ENCODE results near the gene ANLN. TPM values are rescaled to one million over a fixed set of nuclear protein-coding genes. Genes with fewer than 3 reads are reported as not detected.
A peak's percentile ranks its signal among the peaks of the same experiment; 100 is the strongest.

ANLN gene
- total and polyA plus RNA-seq, 9 of the 15 experiments (the other 6 are each of a cell fraction or from before 2014, with no cell fraction given) = 18.1 to 66.2 (median 38.7) TPM

DNA sequence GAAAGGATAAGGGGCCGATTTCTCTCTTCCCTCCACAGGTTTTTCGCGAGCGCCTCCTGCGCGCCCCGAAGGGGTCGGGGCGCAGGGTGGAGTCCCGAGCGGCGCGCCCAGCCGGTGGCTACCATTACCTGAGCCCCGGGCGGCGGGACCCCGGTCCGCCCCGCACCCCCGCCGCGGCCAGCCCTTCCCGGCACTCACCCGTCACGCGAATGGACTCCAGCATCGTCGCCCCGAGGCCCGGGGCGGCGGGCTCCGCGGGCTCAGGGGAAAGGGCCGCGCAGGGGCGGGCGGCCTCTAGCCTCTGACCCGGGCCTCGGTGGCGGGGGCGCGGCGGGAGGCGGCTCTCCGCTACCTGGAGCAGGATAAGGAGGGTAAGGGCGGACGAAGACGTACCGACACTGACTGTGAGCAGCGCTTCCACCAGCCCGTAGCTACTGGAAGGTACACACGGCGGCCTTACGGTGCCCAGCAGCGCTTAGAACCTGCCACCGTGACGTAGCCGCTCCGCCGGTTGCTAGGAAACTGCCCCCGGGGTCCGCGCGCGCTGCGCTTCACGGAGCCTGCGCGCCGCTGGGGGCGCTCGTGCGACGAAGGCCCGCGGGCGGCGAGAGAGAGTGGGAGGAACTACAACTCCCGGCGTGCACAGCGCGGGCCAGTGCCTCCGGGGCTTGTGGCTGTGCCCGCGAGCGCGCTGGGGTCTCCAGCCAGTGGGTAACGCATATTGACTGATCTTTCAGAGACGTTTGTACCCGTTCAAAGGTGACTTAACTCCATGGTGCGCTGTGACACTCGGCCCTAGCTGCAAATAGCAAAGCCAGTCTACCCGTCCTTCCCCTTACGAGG lies 22.7 kb upstream of the ANLN start (continued):
- TF ChIP-seq, protein P1, sequence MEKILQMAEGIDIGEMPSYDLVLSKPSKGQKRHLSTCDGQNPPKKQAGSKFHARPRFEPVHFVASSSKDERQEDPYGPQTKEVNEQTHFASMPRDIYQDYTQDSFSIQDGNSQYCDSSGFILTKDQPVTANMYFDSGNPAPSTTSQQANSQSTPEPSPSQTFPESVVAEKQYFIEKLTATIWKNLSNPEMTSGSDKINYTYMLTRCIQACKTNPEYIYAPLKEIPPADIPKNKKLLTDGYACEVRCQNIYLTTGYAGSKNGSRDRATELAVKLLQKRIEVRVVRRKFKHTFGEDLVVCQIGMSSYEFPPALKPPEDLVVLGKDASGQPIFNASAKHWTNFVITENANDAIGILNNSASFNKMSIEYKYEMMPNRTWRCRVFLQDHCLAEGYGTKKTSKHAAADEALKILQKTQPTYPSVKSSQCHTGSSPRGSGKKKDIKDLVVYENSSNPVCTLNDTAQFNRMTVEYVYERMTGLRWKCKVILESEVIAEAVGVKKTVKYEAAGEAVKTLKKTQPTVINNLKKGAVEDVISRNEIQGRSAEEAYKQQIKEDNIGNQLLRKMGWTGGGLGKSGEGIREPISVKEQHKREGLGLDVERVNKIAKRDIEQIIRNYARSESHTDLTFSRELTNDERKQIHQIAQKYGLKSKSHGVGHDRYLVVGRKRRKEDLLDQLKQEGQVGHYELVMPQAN (IDR thresholded peaks at IDR 0.05; ENCODE audit: borderline replicate concordance) = no peak
- TF ChIP-seq, protein P2, sequence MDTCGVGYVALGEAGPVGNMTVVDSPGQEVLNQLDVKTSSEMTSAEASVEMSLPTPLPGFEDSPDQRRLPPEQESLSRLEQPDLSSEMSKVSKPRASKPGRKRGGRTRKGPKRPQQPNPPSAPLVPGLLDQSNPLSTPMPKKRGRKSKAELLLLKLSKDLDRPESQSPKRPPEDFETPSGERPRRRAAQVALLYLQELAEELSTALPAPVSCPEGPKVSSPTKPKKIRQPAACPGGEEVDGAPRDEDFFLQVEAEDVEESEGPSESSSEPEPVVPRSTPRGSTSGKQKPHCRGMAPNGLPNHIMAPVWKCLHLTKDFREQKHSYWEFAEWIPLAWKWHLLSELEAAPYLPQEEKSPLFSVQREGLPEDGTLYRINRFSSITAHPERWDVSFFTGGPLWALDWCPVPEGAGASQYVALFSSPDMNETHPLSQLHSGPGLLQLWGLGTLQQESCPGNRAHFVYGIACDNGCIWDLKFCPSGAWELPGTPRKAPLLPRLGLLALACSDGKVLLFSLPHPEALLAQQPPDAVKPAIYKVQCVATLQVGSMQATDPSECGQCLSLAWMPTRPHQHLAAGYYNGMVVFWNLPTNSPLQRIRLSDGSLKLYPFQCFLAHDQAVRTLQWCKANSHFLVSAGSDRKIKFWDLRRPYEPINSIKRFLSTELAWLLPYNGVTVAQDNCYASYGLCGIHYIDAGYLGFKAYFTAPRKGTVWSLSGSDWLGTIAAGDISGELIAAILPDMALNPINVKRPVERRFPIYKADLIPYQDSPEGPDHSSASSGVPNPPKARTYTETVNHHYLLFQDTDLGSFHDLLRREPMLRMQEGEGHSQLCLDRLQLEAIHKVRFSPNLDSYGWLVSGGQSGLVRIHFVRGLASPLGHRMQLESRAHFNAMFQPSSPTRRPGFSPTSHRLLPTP (IDR thresholded peaks at IDR 0.05; ENCODE audit: borderline replicate concordance, extremely low read depth, insufficient read length) = no peak
- no peak for TF ChIP-seq ARID2 (IDR thresholded peaks at IDR 0.05)
- TF ChIP-seq NCOA4 (IDR thresholded peaks at IDR 0.05; ENCODE audit: partially characterized antibody) = no peak
- TF ChIP-seq, protein P3, sequence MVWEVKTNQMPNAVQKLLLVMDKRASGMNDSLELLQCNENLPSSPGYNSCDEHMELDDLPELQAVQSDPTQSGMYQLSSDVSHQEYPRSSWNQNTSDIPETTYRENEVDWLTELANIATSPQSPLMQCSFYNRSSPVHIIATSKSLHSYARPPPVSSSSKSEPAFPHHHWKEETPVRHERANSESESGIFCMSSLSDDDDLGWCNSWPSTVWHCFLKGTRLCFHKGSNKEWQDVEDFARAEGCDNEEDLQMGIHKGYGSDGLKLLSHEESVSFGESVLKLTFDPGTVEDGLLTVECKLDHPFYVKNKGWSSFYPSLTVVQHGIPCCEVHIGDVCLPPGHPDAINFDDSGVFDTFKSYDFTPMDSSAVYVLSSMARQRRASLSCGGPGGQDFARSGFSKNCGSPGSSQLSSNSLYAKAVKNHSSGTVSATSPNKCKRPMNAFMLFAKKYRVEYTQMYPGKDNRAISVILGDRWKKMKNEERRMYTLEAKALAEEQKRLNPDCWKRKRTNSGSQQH (CRISPR knock-in tag; IDR thresholded peaks at IDR 0.05) = no peak
- TF ChIP-seq, protein P4, sequence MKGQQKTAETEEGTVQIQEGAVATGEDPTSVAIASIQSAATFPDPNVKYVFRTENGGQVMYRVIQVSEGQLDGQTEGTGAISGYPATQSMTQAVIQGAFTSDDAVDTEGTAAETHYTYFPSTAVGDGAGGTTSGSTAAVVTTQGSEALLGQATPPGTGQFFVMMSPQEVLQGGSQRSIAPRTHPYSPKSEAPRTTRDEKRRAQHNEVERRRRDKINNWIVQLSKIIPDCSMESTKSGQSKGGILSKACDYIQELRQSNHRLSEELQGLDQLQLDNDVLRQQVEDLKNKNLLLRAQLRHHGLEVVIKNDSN (CRISPR knock-in tag; IDR thresholded peaks at IDR 0.05) = no peak
- TF ChIP-seq RFX7 (CRISPR knock-in tag; IDR thresholded peaks at IDR 0.05) = no peak
- no peak for TF ChIP-seq NBN (IDR thresholded peaks at IDR 0.05; ENCODE audit: low read depth)
- TF ChIP-seq ZKSCAN8 (CRISPR knock-in tag; IDR thresholded peaks at IDR 0.05) = no peak
- TF ChIP-seq HDAC1 (IDR thresholded peaks at IDR 0.05) = peak in 1 of 2 experiments; percentile 51; a peak in 1 of 4 replicates
